ENCODE results near the gene SLC37A1.

SLC37A1 gene

GRCh38 chr21:42547001-42547905, 33.6 kb downstream of the SLC37A1 start:
- no peak for DNase-seq

GRCh38 chr21:42547906-42548365, 34.3 kb downstream of the SLC37A1 start:
- no peak for DNase-seq

GRCh38 chr21:42548687-42549406, 35.2 kb downstream of the SLC37A1 start:
- no peak for DNase-seq

GRCh38 chr21:42550817-42551216, 37.2 kb downstream of the SLC37A1 start:
- DNase-seq, result no peak

- DNase-seq, result no peak
These were observed 39.0 kb downstream of the SLC37A1 start for GRCh38 chr21:42552407-42553336.

- DNase-seq, result no peak
These were observed 39.8 kb downstream of the SLC37A1 start for GRCh38 chr21:42553435-42553834.

- no peak for DNase-seq
These were observed 40.8 kb downstream of the SLC37A1 start for GRCh38 chr21:42554251-42554961.

- DNase-seq, result no peak
These were observed 42.2 kb downstream of the SLC37A1 start for GRCh38 chr21:42555756-42556438.

GRCh38 chr21:42556476-42556875, 42.8 kb downstream of the SLC37A1 start:
- DNase-seq, result no peak

- DNase-seq, result no peak
These were observed 43.3 kb downstream of the SLC37A1 start for GRCh38 chr21:42556960-42557359.

- DNase-seq, result no peak
These were observed 43.8 kb downstream of the SLC37A1 start for GRCh38 chr21:42557420-42557819.

- no peak for DNase-seq
These were observed 44.7 kb downstream of the SLC37A1 start for GRCh38 chr21:42558368-42558767.

GRCh38 chr21:42558846-42559245, 45.2 kb downstream of the SLC37A1 start:
- no peak for DNase-seq

GRCh38 chr21:42559326-42559725, 45.7 kb downstream of the SLC37A1 start:
- no peak for DNase-seq

- no peak for DNase-seq
These were observed 47.0 kb downstream of the SLC37A1 start for GRCh38 chr21:42560517-42561179.

GRCh38 chr21:42561762-42562650, 48.4 kb downstream of the SLC37A1 start:
- peak; percentile 60 for DNase-seq

GRCh38 chr21:42562816-42563215, 49.2 kb downstream of the SLC37A1 start:
- no peak for DNase-seq

- DNase-seq, result no peak
These were observed 49.6 kb downstream of the SLC37A1 start for GRCh38 chr21:42563261-42563660.

- DNase-seq, result no peak
These were observed 50.0 kb downstream of the SLC37A1 start for GRCh38 chr21:42563686-42564085.

- no peak for DNase-seq
These were observed 50.9 kb downstream of the SLC37A1 start for GRCh38 chr21:42564561-42564971.
